HG02852 (cell line): ENCODE results near the gene SLC12A4.
"Not testable (repeated sequence)": the region's sequence is repeated elsewhere in the genome, so short reads cannot be mapped to it uniquely, and the experiment has no call there.

Source experiments
- ATAC-seq: cut with Tn5 transposase; IDR thresholded peaks from one replicate; pipeline ENCODE4 v1.9.1; 2021; ENCODE audit warnings: mild to moderate bottlenecking, moderate library complexity; ENCODE audit not compliant: unreplicated experiment

SLC12A4 gene

DNA sequence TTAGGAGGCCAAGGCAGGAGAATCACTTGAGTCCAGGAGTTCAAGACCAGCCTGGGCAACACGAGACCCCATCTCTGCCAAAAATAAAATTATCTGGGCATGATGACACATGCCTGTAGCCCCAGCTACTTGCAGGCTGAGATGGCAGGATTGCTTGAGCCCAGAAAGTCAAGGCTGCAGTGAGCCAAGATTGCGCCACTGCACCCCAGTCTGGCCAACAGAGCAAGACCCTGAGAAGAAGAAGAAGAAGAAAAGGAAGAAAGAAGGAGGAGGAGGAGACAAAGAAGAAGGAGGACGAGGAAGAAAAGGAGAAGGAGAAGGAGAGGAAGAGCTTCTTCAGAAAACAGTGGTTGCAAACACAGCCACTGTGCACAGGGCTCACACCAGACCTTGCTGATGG, 20.2 kb upstream of the SLC12A4 start:
- no peak for ATAC-seq

DNA sequence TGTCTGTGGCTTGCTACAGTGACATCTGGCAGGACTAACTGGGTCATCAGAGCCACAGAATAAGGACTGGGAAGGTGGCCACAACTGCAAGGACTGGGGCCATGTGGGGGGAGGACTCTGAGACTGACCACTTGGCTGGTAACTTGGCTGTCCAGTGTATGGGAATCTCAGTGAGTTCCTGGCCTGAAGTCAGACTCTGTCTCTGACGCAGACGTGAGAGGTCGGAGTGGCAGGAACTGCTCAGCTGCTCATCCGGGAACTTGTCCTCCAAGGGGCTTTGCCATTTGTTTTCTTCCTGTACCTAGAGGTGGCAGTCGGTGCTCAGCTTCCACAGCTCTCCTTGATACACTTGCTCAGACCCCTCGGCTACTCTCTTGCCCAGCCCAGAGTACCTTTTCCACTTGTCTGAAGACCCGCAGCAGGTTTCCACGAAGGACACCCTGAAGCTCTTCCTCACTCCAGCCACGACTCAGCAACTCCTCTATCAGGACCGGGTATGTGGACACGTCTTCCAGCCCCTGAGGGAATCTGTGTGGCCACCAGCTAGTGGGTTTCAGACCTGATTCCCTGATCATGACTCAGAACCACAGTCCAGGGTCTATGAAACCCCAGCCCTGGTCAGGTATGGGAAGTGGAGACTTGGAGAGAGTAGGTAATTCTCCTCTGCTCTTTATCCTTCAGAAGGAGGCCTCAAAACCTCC, 19.2 kb upstream of the SLC12A4 start:
- no peak for ATAC-seq

DNA sequence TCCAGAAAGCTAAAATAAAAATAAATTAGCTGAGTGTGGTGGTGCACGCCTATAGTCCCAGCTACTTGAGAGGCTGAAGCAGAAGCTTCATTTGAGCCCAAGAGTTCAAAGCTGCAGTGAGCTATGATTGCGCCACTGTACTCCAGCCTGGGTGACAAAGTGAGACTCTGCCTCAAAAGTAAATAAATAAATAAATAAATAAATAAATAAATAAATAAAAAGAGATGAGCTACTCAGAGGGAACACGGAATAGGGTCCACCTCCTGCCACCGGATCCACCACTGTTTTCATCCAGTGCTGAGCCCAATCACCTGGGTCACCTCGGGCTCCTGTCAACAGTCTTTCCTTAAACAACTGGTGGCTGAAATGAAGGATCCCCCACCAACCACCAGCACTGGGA, 18.5 kb upstream of the SLC12A4 start:
- no peak for ATAC-seq

DNA sequence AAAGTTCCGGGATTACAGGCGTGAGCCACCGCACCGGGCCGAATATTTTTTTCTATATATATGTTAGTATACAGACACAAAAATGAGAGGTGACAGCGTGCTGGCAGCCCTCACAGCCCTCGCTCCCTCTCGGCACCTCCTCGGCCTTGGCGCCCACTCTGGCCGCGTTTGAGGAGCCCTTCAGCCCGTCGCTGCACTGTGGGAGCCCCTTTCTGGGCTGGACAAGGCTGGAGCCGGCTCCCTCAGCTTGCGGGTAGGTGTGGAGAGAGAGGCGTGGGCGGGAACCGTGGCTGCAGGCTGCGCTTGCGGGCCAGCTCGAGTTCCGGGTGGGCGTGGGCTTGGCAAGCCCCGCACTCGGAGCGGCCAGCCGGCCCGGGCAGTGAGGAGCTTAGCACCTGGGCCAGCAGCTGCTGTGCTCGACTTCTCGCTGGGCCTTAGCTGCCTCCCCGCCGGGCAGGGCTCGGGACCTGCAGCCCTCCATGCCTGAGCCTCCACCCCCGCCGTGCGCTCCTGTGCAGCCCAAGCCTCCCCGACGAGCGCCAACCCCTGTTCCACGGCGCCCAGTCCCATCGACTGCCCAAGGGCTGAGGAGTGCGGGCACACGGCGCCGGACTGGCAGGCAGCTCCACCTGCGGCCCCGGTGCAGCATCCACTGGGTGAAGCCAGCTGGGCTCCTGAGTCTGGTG, 13.7 kb upstream of the SLC12A4 start:
- ATAC-seq, result no peak

DNA sequence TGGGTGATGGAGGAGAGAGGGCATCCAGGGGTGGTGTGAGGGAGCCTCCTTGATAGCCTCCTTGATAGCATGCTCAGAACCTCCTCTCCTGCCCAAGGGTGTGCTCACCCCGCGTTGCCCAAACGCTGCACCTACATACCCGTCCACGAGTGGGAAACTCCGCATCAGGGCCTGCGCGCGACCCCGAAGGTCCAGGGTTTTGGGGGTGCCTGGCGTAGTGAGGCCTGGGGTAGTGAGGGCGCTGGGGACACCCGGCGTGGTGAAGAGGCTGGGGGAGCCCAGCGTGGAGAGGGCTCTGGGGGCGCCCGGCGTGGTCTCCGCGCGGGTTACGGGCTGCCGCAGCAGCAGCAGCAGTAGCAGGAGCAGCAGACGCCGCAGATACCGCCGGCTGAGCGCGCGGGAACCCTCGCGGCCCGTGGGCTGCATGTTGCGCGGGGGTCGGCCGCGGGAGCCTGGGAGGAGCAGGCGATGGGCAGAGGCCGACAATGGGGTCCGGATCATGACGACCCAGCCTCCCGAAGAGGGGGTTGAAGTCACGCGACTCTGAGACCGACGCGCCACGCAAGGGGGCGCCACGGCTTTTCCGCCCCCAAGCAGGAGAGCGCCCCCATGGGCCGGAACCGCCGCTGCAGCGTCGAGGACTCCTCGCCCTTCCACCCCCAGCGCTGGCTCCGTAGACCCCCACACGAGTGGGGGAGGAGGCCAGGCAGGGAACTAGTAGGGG, 11.7 kb upstream of the SLC12A4 start, which contains the start of gene DPEP3:
DPEP3 (minus strand) TSS at position 545 of the 724 bp plus-strand sequence; CDS start at position 426, 119 bp downstream.
- ATAC-seq, result no peak

DNA sequence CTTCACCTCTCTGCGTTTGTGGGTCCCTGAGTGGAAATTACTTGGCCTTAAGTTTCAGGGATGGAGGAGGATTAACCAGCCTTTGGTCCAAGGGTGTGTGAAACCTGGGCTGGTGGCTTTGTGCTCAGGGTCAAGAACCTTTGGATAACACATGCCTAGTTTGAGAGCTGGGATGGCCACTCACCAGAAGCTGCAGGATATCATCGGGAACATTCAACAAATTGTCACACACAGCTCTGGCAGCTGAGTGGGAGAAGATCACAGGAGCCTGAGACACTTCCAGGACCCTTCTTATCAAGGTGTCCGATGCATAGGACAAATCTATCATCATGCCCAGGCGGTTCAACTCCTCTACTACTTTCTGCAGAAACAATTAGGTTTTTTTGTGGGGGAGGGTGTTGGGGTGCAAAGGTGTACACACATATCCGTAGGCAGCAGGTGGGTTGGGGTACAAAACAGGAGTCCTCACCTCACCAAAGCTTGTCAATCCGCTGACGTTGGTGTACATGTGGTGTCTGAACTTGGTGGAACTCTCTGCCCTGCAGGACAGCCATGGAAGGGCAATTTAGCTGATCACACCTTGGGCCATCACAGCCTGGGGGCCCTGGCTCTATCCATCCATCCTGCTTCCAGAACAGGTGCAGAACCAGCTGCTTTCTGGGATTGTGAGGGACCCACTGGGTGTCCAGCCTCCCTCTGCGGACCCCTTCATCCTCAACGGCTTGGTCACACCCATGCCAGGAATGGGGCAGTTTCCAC, 9.2 kb upstream of the SLC12A4 start:
- ATAC-seq, result no peak

DNA sequence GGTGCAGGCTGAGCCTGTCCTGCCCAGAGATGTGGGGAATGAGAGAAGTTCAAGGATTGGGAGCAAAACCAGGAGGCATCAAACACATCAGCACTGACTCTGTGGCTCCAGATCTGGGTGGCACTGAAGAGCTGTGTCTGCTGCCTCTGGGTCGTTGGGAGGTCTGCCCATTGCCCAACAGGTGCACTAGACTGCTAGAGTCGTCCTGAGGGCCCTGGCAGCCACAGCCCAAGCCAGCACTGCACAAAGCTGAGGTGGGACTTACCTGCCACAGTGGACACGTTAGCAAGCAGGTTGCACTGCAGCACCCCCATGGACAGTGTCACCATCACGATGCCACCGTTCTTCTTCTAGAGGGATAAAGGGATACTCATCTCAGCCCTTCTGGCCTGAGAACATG, 8.6 kb upstream of the SLC12A4 start:
- no peak for ATAC-seq

DNA sequence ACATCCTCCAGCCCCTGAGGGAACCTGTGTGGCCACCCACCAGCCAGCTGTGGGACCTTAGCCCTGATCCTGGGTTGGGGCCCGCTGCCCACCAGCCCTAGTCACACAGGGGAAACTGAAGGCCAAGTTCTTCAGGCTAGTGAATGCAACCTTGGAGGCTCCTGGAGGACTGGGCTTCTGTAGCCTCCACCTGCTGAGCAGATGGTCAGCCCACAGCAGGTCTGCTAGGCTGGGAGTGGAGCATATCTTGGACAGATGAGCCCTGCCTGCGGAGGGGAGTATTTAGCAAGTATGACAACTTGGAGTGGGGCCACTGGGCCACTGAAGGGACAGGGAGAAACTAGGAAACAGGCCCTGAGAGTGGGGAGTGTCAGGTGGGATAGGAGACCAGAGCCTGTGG, 7.8 kb upstream of the SLC12A4 start:
- ATAC-seq, result no peak

DNA sequence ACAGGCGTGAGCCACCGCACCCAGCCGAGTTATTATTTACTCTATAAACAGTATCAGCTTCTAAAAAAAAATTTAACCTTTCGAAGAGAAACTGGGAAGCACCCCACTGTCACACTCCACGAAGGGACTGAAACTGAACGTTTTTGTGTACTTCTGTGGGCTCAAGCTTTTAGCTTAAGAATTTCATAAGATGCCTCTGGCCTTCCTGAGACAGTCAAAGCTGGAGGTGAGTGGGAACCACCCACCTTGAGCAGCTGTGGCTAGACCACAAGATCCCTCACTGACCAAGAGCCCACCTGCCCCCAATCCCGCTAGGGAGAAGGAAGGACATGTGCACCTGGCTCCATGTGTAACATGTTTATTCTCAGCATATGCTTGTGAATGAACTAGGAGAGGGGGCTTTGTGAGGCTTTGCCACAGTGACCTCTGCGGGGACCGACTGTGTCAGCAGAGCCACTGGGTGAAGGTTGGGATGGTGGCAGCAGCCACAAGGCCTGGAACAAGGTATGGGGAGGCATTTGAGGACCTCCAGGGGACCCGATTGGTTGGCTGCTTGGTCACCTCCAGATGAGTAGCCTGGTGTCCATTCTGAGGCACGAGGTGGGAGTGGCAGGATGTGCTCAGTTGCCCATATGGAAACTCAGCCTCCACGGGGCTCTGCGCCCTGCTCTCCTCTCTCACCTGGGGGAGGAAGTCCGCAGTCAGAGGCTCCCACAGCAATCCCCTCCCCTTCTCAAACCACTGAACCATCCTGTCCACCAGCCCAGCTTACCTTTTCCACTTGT, 7.1 kb upstream of the SLC12A4 start:
- peak; percentile 74 for ATAC-seq

DNA sequence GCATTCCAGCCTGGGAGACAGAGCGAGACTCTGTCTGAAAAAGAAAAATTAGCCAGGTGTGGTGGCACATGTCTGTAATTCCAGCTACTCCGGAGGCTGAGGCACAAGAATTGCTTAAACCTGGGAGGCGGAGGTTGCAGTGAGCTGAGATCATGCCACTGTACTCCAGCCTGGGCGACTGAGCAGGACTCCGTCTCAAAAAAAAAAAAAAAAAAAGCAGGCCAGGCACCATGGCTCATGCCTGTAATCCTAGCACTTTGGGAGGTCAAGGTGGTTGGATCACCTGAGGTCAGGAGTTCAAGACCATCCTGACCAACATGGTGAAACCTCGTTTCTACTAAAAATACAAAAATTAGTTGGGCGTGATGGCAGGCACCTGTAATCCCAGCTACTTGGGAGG, 3.8 kb upstream of the SLC12A4 start:
- not testable (repeated sequence) for ATAC-seq

DNA sequence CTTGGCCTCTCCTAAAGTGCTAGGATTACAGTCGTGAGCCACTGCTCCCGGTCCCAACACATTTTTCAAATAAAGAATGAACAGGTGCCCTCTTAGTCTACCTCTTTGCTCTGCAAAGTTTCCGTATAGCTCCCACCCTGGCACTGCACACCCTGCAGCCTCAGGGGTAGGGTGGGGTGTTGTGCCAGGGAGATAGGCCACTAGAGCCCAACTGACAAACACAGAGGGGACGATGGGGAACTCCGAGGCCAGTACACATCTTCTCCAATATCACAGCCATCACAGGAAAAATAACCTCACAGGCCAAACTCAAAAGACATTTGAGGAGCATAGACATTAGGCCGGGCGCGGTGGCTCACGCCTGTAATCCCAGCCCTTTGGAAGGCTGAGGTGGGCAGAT, 2.7 kb upstream of the SLC12A4 start:
- ATAC-seq, result no peak

DNA sequence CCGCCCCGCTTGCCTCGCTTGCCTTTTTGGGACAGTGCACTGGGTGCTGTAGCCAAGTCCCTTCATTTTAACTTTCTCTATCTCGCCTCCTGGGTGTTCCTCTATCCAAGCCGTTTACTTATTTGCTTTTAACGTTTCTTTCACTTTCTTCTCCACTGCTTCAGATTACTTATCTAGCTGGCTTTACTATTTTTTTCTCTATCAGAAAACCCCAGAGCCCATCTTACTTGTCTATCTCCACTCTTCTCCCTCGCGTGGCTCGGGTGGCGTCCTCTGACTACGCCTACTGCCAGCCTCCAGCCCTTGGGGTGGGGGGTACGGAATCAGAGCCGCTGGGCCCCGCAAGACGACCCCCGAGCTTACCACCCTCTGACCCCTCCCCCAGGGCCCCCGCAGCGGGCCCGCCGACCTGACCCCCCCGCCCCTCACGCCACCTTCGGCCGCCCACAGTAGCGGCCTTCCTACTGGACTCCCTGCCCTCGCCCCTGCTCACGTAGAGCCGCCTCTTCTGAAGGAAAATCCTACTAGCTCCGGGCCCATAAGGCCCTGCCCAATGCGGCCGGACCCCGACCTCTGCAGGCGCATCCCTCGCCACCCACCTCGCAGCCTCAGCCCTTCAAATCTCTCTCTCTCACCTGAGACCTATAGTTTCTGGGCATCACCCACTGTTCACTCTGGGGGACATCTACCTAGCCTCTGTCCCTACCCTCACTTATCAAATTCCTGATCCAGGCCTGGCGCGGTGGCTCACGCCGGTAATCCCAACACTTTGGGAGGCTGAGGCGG, 1.0 kb upstream of the SLC12A4 start:
- no peak for ATAC-seq

DNA sequence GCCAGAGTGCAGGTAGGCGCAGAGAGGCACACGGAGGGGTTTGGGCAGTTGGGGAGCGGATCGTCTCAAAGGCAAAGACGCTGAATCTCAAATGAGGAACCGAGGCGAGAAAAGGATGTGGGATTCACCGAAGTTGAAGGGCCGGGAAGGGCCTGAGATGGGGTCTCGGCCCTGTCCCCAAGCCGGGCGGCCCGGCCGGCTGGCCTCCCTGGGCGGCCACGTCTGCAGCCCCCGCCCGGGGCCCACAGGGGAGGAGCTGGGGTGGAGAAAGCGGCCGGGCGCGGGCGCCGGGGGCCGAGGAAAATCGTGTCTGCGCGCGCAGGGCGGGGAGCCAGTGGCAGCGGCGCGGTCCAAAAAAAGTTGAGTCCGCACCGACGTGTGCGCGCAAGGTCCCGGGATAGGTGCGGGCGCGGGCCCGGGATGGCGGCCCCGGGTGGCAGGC, 458 bp downstream of the SLC12A4 start:
- ATAC-seq, result peak; percentile 26

DNA sequence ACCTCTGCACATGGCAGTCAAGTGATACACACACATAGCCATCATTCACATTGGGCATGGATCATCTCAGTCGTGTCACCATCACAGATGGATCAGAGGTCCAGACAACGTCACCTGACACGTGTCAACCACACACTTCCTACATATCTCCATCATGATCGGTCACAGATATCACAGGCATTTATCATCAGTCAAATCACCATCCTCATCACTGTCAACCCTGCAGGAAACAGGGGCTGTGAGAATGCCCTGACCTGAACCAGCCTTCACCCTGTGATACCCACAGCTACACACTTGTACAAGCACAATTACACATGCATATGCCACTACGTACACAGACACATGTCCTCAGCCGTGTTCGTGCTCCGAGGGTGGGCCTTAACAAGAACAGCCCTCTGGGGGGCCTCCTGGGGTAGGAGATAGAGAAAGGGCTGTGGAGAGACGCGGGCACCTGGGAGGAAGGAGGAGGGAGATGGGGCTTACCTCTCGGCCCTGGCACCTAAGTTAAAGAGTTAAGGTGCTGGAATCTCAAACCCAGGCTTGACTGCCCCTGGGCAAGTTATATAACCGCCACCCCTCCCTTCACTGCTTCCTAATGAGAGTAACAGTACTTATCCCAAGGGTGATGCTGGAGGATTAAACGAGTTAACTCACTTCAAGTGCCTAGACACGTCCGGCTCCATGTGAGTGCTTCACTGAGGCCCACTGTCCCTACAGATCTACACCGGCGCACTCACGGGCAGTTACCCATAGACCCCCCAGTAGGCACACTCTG, 1.1 kb downstream of the SLC12A4 start:
- ATAC-seq, result no peak

DNA sequence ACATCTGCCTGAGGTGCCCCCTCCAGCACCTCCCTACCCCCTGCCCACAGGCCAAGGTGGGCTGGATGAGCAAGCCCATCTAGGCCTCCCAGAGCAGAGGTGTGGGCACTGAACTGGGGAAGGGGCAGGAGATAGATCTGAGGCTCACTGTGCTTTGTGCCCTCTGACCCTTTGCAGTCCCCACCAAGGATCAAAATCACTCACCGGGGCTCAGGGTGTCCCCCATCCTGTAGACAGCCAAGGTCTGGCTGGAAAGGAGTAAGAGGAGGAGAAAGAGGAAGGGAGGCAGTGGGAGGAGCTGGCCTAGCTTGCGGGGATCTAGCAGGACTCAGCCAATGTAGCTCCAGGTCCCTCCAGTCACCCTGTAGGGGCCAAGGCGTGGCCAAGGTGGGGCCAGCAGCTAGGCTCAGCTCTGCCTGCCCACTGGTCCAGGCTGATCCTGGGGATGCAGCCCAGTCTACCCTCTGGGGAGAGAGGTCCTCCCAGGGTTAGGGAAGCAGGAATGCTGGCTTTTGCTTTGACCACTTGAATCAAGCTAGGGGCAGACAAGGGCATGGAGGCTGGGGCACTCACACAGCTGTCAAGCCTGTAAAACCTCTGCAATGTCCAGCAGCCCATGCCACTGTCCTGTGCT, 1.8 kb downstream of the SLC12A4 start:
- no peak for ATAC-seq

DNA sequence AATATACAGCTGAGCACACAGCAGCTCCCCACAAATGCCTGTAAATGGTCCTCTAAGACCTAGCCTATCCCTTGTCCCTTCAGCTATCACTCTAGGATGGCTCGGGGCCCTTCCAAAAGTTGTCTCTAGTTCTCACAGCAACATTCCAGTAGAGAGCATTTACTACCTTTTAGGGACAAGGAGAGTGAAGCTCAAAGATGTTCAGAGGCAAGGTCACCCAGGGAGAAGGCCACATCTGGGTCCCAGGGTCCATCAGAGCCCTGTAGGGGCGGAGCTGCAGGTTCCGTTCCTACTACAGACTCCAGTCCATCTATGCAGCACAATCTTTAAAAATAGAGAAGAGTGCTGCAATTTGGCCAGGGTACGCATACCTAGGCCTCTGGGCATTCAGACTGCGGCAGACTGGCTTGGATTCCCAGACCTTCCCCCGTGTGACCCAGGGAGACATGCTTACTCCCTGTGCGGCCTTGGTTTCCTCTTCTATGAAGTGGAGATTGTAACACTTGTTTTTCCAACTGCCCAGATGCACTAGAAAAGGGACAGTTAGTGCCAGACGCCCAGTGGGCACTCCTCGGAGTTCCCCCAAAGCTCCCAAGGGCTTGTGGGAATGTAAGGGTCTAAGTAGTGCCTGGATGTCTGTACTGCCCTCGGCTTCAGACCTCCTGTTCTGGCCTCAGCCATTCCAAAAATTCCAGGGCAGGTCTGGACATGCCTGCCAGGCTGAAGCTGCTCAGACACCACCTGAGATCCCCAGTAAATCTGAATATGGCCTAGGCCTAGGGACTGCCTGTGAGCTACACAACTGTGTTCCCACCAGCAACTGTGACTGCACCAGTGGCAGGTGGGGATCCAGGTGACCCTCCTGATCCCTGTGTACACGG, 2.5 kb downstream of the SLC12A4 start:
- ATAC-seq, result no peak

DNA sequence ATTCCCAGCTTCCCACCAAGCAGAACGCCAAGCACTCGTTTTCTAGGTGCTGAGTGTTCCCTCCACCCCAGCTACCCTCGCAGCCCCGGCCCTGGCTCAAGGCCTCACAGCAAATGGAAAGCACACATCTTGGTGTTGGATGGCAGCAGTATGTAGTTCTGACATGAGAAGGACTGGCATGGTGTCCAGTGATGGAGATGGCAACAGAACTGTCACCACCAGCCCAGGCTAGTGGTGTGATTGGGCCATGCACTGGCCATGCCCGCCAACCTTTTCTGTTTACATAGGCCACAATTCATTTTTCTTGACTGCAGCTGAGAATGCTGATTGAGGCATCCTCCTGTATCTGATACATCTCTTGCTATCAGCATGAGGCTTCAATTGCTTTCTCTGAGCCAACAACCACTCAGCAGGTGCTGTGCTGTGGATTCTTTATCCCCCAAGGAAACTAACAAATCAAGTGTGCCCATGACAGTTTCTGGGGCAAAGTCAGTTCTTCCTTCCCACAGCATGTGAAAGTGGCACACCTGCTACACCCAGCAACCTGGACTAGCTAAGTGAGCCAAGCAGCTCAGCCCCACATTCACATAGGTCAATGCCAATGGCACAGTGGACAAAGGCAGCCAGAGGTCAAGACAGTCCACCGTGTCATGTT, 3.8 kb downstream of the SLC12A4 start:
- ATAC-seq, result no peak
